GM19438 (cell line): ENCODE data around the gene CWH43.
"Not testable (repeated sequence)": the region's sequence is repeated elsewhere in the genome, so short reads cannot be mapped to it uniquely, and the experiment has no call there.

Experiments
- ATAC-seq: cut with Tn5 transposase; IDR thresholded peaks from one replicate; pipeline ENCODE4 v1.9.1; 2021; ENCODE audit warnings: low read depth; ENCODE audit not compliant: unreplicated experiment

Gene CWH43

GRCh38 chr4:49096215-49096614 is 110.1 kb downstream of the CWH43 start:
- not testable (repeated sequence) for ATAC-seq

DNA sequence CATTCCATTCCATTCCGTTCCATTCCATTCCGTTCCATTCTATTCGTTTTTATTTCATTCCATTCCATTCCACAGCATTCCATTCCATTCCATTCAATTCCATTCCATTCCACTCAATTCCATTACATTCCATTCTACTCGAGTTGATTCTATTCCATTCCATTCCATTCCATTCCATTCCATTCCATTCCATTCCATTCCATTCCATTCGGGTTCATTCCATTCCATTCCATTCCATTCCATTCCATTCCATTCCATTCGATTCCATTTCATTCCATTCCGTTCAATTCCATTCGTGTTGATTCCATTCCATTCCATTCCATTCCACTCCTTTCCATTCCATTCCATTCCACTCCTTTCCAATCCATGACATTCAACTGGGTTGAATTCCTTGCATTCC is 110.6 kb downstream of the CWH43 start:
- not testable (repeated sequence) for ATAC-seq

DNA sequence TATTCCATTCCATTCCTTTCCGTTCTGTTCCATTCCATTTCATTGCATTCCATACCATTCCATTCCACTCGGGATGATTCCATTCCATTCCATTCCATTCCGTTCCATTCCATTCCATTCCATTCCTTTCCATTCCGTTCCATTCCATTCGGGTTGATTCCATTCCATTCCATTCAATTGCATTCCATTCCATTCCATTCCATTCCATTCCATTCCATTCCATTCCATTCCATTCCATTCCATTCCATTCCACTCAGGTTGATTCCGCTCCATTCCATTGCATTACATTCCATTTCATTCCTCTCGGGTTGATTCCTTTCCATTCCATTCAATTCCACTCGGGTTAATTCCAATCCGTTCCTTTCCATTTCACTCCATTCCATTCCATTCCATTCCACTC is 111.0 kb downstream of the CWH43 start:
- not testable (repeated sequence) for ATAC-seq

- not testable (repeated sequence) for ATAC-seq
Observed at GRCh38 chr4:49097505-49097904, 111.4 kb downstream of the CWH43 start.

GRCh38 chr4:49098034-49098759 is 112.1 kb downstream of the CWH43 start:
- not testable (repeated sequence) for ATAC-seq

DNA sequence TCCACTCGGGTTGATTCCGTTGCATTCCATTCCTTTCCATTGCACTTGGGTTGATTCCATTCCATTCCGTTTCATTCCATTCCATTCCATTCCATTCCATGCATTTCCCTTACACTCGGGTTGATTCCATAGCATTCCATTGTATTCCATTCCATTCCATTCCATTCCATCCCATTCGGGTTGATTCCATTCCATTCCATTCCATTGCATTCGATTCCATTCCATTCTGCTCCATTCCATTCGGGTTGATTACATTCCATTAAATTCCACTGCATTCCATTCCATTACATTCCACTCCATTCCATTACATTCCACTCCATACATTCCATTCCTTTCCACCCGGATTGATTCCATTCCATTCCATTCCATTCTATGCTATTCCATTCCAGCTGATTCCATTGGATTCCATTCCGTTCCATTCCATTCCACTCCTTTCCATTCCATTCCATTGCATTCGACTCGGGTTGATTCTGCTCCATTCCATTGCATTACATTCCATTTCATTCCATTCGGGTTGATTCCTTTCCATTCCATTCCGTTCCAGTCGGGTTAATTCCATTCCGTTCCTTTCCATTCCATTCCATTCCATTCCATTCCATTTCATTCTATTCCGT is 113.9 kb downstream of the CWH43 start:
- ATAC-seq, result not testable (repeated sequence)

DNA sequence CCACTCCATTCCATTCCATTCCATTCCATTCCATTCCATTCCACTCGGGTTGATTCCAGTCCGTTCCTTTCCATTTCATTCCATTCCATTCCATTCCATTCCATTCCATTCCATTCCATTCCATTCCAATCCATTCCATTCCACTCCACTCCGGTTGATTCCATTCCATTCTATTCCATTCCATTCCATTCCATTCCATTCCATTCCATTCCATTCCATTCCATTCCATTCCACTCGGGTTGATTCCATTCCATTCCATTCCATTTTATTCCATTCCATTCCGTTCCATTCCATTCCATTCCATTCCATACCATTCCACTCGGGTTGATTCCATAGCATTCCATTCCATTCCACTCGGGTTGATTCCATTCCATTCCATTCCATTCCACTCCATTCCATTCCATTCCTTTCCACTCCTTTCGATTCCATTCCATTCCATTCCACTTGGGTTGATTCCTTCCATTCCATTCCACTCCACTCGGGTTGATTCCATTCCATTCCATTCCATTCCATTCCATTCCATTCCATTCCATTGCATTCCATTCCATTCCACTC is 116.3 kb downstream of the CWH43 start:
- ATAC-seq, result not testable (repeated sequence)

DNA sequence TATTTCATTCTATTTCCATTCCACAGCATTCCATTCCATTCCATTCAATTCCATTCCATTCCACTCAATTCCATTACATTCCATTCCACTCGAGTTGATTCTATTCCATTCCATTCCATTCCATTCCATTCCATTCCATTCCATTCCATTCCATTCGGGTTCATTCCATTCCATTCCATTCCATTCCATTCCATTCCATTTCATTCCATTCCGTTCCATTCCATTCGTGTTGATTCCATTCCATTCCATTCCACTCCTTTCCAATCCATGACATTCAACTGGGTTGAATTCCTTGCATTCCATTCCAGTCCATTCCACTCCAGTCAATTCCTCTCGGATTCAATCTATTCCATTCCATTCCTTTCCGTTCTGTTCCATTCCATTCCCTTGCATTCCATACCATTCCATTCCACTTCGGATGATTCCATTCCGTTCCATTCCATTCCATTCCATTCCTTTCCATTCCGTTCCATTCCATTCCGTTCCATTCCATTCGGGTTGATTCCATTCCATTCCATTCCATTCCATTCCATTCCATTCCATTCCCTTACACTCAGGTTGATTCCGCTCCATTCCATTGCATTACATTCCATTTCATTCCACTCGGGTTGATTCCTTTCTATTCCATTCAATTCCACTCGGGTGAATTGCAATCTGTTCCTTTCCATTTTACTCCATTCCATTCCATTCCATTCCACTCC is 117.5 kb downstream of the CWH43 start:
- not testable (repeated sequence) for ATAC-seq

- ATAC-seq, result not testable (repeated sequence)
Observed at GRCh38 chr4:49104231-49104930, 118.3 kb downstream of the CWH43 start.

DNA sequence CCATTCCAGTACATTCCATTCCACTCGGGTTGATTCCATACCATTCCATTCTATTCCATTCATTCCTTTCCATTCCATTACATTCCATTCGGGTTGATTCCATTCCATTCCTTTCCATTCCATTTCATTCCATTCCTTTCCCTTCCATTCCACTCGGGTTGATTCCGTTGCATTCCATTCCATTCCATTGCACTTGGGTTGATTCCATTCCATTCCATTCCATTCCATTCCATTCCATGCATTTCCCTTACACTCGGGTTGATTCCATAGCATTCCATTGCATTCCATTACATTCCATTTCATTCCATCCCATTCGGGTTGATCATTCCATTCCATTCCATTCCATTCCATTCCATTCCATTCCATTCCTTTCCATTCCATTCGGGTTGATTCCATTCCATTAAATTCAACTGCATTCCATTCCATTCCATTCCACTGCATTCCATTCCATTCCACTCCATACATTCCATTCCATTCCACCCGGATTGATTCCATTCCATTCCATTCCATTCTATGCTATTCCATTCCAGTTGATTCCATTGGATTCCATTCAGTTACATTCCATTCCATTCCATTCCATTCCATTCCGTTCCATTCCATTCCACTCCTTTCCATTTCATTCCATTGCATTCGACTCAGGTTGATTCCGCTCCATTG is 119.3 kb downstream of the CWH43 start:
- not testable (repeated sequence) for ATAC-seq

- ATAC-seq, result not testable (repeated sequence)
Observed at GRCh38 chr4:49107262-49107661, 121.2 kb downstream of the CWH43 start.

DNA sequence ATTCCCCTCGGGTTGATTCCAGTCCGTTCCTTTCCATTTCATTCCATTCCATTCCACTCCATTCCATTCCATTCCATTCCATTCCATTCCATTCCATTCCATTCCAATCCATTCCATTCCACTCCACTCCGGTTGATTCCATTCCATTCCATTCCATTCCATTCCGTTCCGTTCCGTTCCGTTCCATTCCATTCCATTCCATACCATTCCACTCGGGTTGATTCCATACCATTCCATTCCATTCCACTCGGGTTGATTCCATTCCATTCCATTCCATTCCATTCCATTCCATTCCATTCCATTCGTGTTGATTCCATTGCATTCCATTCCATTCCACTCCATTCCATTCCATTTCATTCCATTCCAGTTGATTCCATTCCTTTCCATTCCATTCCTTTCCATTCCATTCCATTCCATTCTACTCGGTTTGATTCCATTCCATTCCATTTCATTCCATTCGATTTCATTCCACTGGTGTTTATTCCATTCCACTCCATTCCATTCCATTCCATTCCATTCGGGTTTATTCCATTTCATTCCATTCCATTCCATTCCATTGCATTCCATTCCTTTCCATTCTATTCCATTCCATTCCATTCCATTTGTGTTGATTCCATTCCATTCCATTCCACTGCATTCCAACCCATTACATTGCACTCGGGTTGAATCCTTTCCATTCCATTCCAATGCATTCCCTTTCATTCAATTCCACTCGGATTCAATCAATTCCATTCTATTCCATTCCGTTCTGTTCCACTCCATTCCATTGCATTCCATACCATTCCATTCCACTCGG is 122.3 kb downstream of the CWH43 start:
- ATAC-seq, result peak; percentile 33

- ATAC-seq, result peak; percentile 31
Observed at GRCh38 chr4:49109567-49110166, 123.6 kb downstream of the CWH43 start.

DNA sequence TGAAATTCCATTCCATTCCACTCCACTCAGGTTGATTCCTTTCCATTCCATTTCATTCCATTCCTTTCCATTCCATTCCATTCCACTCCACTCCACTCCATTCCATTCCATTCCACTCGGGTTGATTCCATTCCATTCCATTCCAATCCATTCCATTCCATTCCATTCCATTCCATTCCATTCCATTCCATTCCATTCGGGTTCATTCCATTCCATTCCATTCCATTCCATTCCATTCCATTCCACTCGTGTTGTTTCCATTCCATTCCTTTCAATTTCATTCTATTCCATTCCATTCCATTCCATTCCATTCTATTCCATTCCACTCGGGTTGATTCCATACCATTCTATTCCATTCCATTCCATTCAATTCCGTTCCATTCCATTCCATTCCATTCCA is 124.5 kb downstream of the CWH43 start:
- not testable (repeated sequence) for ATAC-seq
